ENCODE results near the gene CTBP2.

The CTBP2 gene

DNA sequence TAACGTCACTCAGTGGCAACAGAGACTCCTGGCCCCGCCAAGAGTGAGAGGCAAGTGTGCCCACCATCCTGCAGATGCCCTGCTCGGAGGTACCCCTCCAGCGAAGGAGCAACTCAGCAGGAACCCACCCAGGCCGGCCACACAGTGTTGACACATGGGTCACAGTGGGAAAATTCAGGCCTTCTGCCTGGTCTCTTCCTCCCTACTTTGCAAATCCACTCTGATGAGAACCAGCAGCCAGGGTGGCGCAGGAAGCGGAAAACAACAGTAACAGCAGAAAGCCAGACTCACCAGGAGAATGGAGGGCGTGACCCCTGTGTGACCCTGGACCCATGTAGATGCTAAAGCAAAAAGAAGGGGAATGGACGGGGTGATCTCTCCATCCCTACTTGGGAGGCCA is 53.8 kb downstream of the CTBP2 start:
- DNase-seq (ENCODE audit: low read depth): no peak

DNA sequence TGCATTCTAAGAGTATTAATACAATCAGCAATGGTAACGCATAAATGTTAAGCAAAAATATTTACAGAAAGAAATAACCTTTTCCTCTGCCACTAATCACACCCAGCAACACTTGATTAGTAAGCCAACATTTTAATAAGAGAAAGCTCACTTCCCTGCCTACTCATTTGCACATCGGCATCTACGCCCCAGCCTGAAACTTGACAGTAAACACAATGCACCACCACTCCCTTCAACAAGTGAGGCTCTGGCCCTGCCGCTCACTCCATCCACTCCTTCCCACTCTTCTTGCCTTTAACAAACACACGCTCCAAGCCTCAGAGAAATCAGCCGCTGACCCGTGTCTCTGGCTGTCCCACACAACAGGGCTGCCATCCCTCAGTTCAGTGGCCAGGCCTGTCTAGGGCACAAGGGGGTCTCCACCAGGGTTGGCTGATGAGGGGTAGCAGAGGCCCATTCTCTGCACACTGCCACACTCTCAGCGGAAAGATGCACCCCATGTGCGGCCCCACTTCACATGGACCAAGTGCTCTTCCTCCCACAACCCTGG is 54.6 kb downstream of the CTBP2 start:
- DNase-seq (ENCODE audit: low read depth): no peak

- DNase-seq (ENCODE audit: low read depth): no peak
Measured at GRCh38 chr10:125105155-125105554, 55.2 kb downstream of the CTBP2 start.

GRCh38 chr10:125104559-125104958 is 55.8 kb downstream of the CTBP2 start:
- DNase-seq (ENCODE audit: low read depth): no peak

DNA sequence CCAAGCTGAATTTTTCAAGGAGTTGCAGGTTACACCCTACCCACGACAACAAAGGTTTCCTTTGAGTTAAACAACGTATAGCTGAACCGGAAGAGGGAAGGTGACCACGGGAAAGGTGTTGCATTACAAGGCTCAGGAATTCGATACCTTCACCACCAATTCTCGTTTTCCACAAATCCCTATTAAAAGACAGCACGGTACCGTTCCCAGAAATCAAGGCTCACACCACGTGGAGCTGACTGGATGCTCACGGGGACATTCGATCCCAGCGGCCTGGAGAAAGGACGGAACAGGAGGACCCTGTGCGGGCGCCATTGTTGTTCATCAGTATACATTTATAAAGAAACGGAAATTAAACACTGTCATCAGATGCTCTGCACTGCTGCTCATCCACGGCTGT is 56.4 kb downstream of the CTBP2 start:
- no peak for DNase-seq (ENCODE audit: low read depth)

GRCh38 chr10:125103466-125103865 is 56.9 kb downstream of the CTBP2 start:
- DNase-seq (ENCODE audit: low read depth): no peak

DNA sequence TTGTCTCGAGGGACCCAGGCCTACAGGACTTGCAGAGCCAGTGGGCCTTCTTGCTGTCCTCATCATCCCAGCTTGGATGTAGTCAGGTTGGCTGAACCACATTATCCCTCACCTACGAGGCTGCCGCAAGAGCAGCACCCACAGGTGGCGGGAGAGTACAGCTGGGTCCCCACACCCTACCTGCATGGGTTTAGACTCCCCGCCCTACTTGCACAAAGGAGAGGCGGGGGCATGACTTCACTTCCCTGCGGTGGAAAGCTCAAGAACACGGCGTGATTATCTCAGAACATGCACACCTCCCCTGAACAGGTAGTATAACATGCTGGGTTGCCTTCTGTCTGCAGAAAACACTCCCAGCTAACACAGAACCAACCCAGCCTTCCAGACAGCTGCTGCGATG is 57.5 kb downstream of the CTBP2 start:
- no peak for DNase-seq (ENCODE audit: low read depth)

GRCh38 chr10:125102246-125102645 is 58.1 kb downstream of the CTBP2 start:
- DNase-seq (ENCODE audit: low read depth): no peak

- DNase-seq (ENCODE audit: low read depth): no peak
Measured at GRCh38 chr10:125101581-125101980, 58.8 kb downstream of the CTBP2 start.

DNA sequence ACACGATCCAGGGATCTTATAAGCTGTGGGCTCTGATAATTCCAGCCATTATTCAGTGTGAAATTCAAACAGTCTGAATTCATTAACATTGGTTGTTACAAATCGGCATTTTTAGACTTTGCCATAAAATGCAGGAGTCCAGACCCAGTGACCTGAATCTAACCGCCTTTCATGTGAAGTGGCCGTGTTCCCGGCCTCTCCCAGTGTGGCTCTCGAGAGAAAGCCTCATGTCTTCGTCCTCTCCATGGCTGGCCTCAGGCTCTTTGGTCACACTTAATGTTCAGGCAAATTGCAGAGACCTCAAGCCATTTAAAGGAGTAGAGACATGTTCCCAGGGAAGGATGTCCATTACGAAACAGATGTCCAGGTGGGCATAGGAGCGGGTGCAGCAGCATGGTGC is 59.3 kb downstream of the CTBP2 start:
- no peak for DNase-seq (ENCODE audit: low read depth)

GRCh38 chr10:125097409-125098070 is 62.8 kb downstream of the CTBP2 start:
- DNase-seq (ENCODE audit: low read depth): no peak

DNA sequence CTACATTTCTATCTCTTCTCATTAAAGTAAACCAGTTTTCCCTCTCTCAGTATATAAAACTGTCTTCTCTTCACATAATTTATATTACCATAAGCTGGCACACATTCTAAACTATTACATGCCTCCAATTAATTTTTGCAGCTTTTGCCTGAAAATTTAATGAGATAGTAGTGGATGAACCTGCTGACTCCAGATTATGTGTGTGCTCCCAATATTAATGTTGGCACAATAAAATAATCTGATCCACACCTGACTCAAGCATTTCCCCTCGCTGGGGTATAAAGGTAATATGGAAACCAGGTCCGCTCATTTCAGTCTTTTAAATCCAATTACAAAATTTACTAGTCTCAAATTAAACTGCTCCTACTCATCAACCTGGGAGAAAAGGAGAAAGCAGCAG is 63.4 kb downstream of the CTBP2 start:
- no peak for DNase-seq (ENCODE audit: low read depth)

DNA sequence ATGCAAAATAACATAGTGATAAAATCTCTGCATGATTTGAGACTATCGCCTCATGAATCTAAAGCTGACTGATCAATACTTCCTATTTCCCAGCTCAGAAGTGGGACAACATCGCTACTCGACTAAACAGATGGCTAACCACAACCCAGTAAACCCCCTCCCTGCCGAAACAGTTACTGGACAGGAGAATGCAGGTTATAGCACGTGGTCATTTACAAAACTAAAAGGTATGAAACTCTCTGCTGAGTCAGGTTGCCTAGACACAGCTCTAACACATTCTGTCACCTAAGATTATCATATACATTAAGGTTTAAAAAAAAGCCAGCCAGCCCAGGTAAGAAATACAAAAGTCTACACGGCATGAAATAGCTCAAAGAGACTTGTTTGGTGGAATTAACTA is 64.0 kb downstream of the CTBP2 start:
- DNase-seq (ENCODE audit: low read depth): no peak

DNA sequence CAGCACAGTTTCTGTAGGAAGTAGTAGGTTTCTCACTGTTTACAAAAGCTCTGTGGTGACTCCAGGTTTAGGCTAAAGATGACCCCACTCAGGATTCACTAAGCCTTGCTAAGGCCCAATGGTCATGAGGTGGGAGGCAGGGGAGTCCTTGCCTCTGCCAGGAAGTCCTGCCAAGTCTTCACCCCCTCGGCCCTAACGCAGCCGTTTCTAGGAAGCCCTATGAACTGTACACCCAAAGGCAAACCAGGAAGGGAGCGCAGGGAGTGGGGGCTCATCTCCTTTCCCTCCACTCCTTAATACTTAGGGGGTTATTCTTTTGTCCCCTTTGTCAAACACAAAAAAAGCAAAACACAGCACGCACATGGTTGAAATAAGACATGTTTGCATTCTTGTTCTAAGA is 64.6 kb downstream of the CTBP2 start:
- no peak for DNase-seq (ENCODE audit: low read depth)

DNA sequence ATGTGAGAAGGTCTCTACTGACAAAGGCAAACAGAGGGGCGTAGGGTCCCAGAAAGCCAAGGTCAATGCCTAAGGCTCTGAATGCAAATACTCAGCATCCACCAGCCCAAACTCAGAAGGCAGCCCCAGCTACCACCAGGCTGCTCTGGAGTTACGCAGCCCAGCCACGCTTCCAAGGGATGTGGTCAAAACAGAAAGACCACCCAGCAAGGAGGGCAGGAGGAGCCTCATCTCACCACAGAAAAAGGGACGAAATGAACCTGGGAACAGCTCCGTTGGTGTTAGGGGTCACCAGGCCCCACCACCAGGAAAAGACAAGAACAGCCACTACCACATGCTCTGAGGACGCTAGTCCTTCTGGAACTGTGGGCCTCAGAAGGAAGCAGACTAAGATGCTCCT is 65.1 kb downstream of the CTBP2 start:
- no peak for DNase-seq (ENCODE audit: low read depth)

DNA sequence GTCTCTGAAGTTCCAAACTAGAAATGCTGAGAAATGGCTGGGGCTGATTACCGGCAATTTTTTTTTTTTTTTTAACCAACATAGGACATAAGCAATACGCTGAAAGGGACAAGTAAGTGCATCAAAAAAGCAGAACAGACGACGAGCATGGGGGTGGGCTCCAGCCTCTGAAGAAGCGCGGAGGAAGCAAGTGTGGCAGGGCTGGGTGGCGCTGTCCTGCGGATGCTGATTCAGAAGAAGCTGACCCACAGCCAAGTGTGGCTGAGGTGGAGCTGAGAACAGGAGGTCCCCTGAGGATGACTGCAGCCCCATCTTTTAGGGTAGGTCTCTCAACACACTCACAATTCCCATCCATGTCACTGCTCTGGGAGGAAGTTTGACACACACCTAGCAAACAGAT is 65.6 kb downstream of the CTBP2 start:
- DNase-seq (ENCODE audit: low read depth): no peak

DNA sequence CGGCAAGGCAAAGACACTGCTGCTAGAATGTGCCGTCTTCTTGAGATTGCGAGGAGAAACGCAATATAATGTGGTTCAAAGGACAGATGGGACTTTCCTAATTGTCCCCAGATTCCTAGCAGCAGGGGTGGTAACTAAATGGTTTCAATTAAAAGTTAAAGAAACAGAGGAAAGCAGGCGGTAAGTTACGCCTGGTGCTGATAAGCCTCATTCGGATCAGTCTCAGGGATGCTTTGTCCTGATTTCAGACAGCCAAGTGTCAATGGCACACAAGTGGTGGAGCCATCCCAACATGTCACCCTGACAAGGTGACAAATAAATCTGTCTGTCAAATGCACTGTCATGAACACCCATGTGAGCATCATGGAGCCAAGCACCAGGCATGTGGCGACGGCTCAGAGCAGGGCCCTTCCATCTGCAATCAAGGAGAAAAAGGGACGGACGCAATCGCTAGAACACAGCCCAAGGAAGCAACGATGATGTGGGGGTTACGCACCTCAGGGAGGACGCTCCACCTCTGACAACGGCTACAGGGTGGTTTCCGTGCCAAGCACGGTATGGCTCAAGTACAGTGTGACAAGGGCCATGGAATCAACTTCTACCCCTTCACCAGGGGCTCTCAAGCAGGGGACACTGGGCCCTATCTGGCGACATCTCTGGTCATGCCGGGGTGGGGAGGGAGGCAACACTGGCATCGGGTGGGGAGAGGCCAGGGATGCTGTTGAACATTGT is 66.2 kb downstream of the CTBP2 start:
- DNase-seq (ENCODE audit: low read depth): no peak

DNA sequence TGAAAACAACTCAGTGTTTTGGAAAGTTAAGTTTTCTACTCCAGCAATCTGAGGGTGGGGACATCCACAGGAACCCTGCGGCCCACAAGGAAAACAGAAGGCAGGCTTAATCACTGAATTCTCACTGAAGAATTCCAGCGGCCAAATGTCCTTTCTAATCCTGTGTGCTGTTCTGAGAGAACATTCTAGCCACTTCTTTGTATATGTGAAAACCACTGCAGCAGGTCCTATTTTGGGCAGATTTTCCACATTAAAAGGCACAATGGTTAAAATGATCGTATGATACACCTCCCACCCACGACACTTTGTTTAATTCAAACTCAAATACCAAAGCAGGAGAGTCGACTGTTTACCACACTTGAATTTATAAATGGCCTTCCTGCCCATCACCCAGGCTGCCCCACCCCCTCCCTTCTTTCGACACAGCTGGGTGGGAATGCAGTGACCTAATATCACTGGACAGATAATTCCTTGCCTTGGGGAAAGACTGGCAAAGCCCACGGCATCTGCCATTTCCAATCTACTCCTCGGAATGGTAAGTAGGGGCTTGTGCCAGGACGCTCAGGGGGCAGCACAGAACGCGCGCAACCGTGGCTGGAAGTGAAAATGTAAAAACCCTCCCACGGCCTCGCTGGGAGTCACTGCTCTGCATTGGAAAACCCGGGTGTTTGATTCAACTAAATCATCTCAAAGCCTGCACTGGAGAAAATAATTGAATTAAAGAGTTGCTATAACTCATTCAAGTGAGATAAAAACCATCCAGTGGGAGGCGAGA is 67.0 kb downstream of the CTBP2 start:
- no peak for DNase-seq (ENCODE audit: low read depth)

DNA sequence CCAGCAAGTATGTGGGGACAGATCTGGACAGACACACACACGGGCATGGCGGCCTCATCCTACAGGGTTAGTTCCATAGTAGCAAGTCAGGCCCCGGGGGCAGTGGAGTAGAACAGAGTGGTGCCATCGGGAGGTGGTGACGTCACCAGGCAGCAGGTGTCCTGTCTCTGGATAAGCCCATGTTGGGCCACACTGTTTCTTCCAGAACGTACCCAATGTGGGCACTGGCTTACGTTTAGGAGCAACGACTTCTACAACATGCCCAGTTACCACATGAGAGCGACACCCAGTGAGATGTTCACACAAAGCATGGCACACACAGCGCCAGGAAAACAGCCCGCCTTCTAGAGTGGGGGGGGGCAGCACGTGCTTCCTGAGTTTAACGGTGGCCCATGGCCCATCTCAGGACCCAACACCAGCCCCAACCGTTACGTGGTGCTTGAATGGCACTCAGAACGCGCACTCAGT is 67.8 kb downstream of the CTBP2 start:
- DNase-seq (ENCODE audit: low read depth): no peak

GRCh38 chr10:125091891-125092290 is 68.5 kb downstream of the CTBP2 start:
- no peak for DNase-seq (ENCODE audit: low read depth)

- no peak for DNase-seq (ENCODE audit: low read depth)
Measured at GRCh38 chr10:125089469-125089868, 70.9 kb downstream of the CTBP2 start.

GRCh38 chr10:125087897-125088215 is 72.5 kb downstream of the CTBP2 start:
- no peak for DNase-seq (ENCODE audit: low read depth)

Data from GM04503 (cell line).